Muscle layer of duodenum (tissue), 2 donors: ENCODE data around the gene HEXB.

Source experiments
- H3K27ac ChIP-seq: one replicate; pipeline ENCODE4 v1.7.0; 2013; ENCODE audit warnings: mild to moderate bottlenecking, low read length
- H3K27me3 ChIP-seq: one replicate; pipeline ENCODE4 v1.7.0; 2013; ENCODE audit warnings: low read depth, mild to moderate bottlenecking, control low read depth, low read length
- H3K36me3 ChIP-seq, 2 donors: one replicate each; pipeline ENCODE4 v1.7.0; 2013; ENCODE audit warnings: low read length in 2 of 2, control low read depth in 1 of 2, mild to moderate bottlenecking in 1 of 2; ENCODE audit not compliant: insufficient read depth in 2 of 2, control insufficient read depth in 1 of 2
- H3K4me1 ChIP-seq, 2 donors: one replicate each; pipeline ENCODE4 v1.7.0; 2013; ENCODE audit warnings: low read length in 2 of 2, mild to moderate bottlenecking in 2 of 2, control low read depth in 1 of 2, moderate library complexity in 1 of 2; ENCODE audit not compliant: insufficient read depth in 2 of 2, control insufficient read depth in 1 of 2
- H3K4me3 ChIP-seq, 2 donors: one replicate each; pipeline ENCODE4 v1.7.0; 2013; ENCODE audit warnings: low read length in 2 of 2, low read depth in 1 of 2, mild to moderate bottlenecking in 1 of 2
- H3K9me3 ChIP-seq, 2 donors: one replicate each; pipeline ENCODE4 v1.7.0; 2013; ENCODE audit warnings: low read length in 2 of 2, control low read depth in 1 of 2, mild to moderate bottlenecking in 1 of 2; ENCODE audit not compliant: control insufficient read depth in 1 of 2
- donor health status: healthy.

The HEXB gene

GRCh38 chr5:74642543-74642863, 42.5 kb upstream of the HEXB start:
- no peak overlapping the region for H3K27ac ChIP-seq
- no peaks in the 10 kb centered on the region for H3K36me3 ChIP-seq
- peaks cover 0 to 16% of the 10 kb centered on the region in 2 donors for H3K4me1 ChIP-seq
- no peak overlapping the region for H3K4me3 ChIP-seq
- no peaks in the 10 kb centered on the region for H3K9me3 ChIP-seq
- no peaks in the 10 kb centered on the region for H3K27me3 ChIP-seq

- H3K4me3 ChIP-seq: no peak overlapping the region
- H3K27ac ChIP-seq: no peak overlapping the region
- peaks cover 0 to 16% of the 10 kb centered on the region in 2 donors for H3K4me1 ChIP-seq
- no peaks in the 10 kb centered on the region for H3K9me3 ChIP-seq
- no peaks in the 10 kb centered on the region for H3K36me3 ChIP-seq
- H3K27me3 ChIP-seq: no peaks in the 10 kb centered on the region
Observed at GRCh38 chr5:74643111-74643562, 41.9 kb upstream of the HEXB start.

- no peak overlapping the region for H3K4me3 ChIP-seq
- H3K4me1 ChIP-seq: peaks cover 0 to 7% of the 10 kb centered on the region in 2 donors
- no peak overlapping the region for H3K27ac ChIP-seq
- no peaks in the 10 kb centered on the region for H3K9me3 ChIP-seq
- H3K36me3 ChIP-seq: no peaks in the 10 kb centered on the region
- H3K27me3 ChIP-seq: no peaks in the 10 kb centered on the region
Observed at GRCh38 chr5:74647096-74647495, 37.9 kb upstream of the HEXB start.

GRCh38 chr5:74648835-74649293, 36.2 kb upstream of the HEXB start:
- H3K27me3 ChIP-seq: no peaks in the 10 kb centered on the region
- H3K4me3 ChIP-seq: no peak overlapping the region
- H3K36me3 ChIP-seq: no peaks in the 10 kb centered on the region
- H3K4me1 ChIP-seq: peaks cover 0 to 5% of the 10 kb centered on the region in 2 donors
- no peaks in the 10 kb centered on the region for H3K9me3 ChIP-seq
- no peak overlapping the region for H3K27ac ChIP-seq

- no peaks in the 10 kb centered on the region for H3K9me3 ChIP-seq
- H3K4me1 ChIP-seq: peaks cover 0 to 5% of the 10 kb centered on the region in 2 donors
- no peak overlapping the region for H3K4me3 ChIP-seq
- H3K36me3 ChIP-seq: no peaks in the 10 kb centered on the region
- no peaks in the 10 kb centered on the region for H3K27me3 ChIP-seq
- H3K27ac ChIP-seq: no peak overlapping the region
Observed at GRCh38 chr5:74649421-74649973, 35.5 kb upstream of the HEXB start.

- no peaks in the 10 kb centered on the region for H3K9me3 ChIP-seq
- no peaks in the 10 kb centered on the region for H3K27me3 ChIP-seq
- H3K4me1 ChIP-seq: peaks cover 0 to 5% of the 10 kb centered on the region in 2 donors
- no peak overlapping the region for H3K27ac ChIP-seq
- no peak overlapping the region for H3K4me3 ChIP-seq
- H3K36me3 ChIP-seq: no peaks in the 10 kb centered on the region
Observed at GRCh38 chr5:74651710-74652109, 33.3 kb upstream of the HEXB start.

GRCh38 chr5:74652576-74652975, 32.5 kb upstream of the HEXB start:
- no peaks in the 10 kb centered on the region for H3K36me3 ChIP-seq
- no peaks in the 10 kb centered on the region for H3K9me3 ChIP-seq
- H3K4me1 ChIP-seq: peaks cover 0 to 5% of the 10 kb centered on the region in 2 donors
- no peak overlapping the region for H3K4me3 ChIP-seq
- no peaks in the 10 kb centered on the region for H3K27me3 ChIP-seq
- no peak overlapping the region for H3K27ac ChIP-seq

- Histone ChIP-seq H3K36me3 (no peaks in the 10 kb centered on the region), H3K27me3 (no peaks in the 10 kb centered on the region), H3K27ac (no peak overlapping the region), H3K4me1 (peaks cover 0 to 4% of the 10 kb centered on the region in 2 donors), H3K4me3 (no peak overlapping the region), H3K9me3 (no peaks in the 10 kb centered on the region)
Observed at GRCh38 chr5:74653991-74654390, 31.0 kb upstream of the HEXB start.

GRCh38 chr5:74655206-74655605, 29.8 kb upstream of the HEXB start:
- H3K4me1 ChIP-seq: no peaks in the 10 kb centered on the region
- H3K9me3 ChIP-seq: no peaks in the 10 kb centered on the region
- no peak overlapping the region for H3K27ac ChIP-seq
- H3K27me3 ChIP-seq: no peaks in the 10 kb centered on the region
- H3K4me3 ChIP-seq: no peak overlapping the region
- H3K36me3 ChIP-seq: no peaks in the 10 kb centered on the region

GRCh38 chr5:74655716-74656115, 29.3 kb upstream of the HEXB start:
- no peak overlapping the region for H3K4me3 ChIP-seq
- no peaks in the 10 kb centered on the region for H3K9me3 ChIP-seq

GRCh38 chr5:74657165-74657564, 27.9 kb upstream of the HEXB start:
- H3K9me3 ChIP-seq: no peaks in the 10 kb centered on the region
- no peaks in the 10 kb centered on the region for H3K4me1 ChIP-seq
- no peak overlapping the region for H3K4me3 ChIP-seq
- no peaks in the 10 kb centered on the region for H3K27me3 ChIP-seq
- no peak overlapping the region for H3K27ac ChIP-seq
- H3K36me3 ChIP-seq: no peaks in the 10 kb centered on the region

More at GRCh38 chr5:74655716-74656115, 29.3 kb upstream of the HEXB start:
- Histone ChIP-seq H3K27me3 (no peaks in the 10 kb centered on the region), H3K36me3 (no peaks in the 10 kb centered on the region), H3K27ac (no peak overlapping the region), H3K4me1 (no peaks in the 10 kb centered on the region)

- Histone ChIP-seq H3K27me3 (no peaks in the 10 kb centered on the region), H3K36me3 (no peaks in the 10 kb centered on the region), H3K4me1 (no peaks in the 10 kb centered on the region), H3K27ac (no peak overlapping the region), H3K9me3 (no peaks in the 10 kb centered on the region), H3K4me3 (no peak overlapping the region)
Observed at GRCh38 chr5:74659172-74659571, 25.9 kb upstream of the HEXB start.
